Spleen (tissue), 7 donors: ENCODE results near the gene MICAL3.

ENCODE experiments used
- POLR2A ChIP-seq, 3 donors: fragments of 450-650 bp; IDR thresholded peaks; one replicate each; pipeline ENCODE4 v1.5.1; 2017; ENCODE audit warnings: antibody characterized with exemption in 3 of 3, mild to moderate bottlenecking in 1 of 3
- POLR2AphosphoS5 ChIP-seq, 3 donors: sonication (generic); formaldehyde crosslinking; IDR thresholded peaks; one replicate each; pipeline ENCODE4 v1.5.1; 2017; ENCODE audit warnings: antibody characterized with exemption in 3 of 3
- TF ChIP-seq, protein P1 (sequence below), 11 experiments: fragments of 200-600 bp in 7 of 11; fragments of 450-650 bp in 4 of 11; sonication (generic) in 4 of 11; IDR thresholded peaks in 8 of 11; conservative IDR thresholded peaks in 3 of 11; 1 replicate in 7 of 11; 2 replicates in 4 of 11; pipeline versions ENCODE4 v1.4.0 to v1.8.0; 2016 to 2021; ENCODE audit warnings: antibody characterized with exemption in 11 of 11, inconsistent platforms in 4 of 11, mild to moderate bottlenecking in 1 of 11
- donor health status: DM: no; HTN: no; CAD: no; lungs with moderate emphysema.
- donor health status: DM: no; HTN: no; CAD: no.
- donor health status: DM: no; HTN: no; CAD: no.

DNA sequence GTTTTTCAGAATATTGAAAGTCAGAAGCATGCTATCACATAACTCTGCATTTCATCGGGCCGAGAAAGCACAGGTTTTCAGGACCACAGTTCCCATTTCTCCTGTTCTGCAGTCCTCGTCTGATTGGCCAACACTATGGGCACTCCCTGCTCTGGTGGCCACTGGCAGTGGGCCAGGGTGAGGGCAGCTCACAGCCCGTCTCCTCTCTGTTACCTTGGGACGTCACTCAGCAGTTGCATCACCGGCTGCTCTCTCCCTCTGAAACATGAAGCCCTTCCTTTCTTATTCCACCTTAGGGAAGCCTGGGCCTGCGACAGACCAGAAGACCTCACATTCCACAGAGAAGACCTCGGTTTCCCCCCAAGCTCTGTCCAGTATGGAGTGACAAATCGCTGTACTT, 11.4 kb upstream of the MICAL3 start:
- TF ChIP-seq, protein P1, sequence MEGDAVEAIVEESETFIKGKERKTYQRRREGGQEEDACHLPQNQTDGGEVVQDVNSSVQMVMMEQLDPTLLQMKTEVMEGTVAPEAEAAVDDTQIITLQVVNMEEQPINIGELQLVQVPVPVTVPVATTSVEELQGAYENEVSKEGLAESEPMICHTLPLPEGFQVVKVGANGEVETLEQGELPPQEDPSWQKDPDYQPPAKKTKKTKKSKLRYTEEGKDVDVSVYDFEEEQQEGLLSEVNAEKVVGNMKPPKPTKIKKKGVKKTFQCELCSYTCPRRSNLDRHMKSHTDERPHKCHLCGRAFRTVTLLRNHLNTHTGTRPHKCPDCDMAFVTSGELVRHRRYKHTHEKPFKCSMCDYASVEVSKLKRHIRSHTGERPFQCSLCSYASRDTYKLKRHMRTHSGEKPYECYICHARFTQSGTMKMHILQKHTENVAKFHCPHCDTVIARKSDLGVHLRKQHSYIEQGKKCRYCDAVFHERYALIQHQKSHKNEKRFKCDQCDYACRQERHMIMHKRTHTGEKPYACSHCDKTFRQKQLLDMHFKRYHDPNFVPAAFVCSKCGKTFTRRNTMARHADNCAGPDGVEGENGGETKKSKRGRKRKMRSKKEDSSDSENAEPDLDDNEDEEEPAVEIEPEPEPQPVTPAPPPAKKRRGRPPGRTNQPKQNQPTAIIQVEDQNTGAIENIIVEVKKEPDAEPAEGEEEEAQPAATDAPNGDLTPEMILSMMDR (IDR thresholded peaks at IDR 0.05 in 8 of 11, conservative IDR thresholded peaks at IDR 0.05 in 3 of 11): no peak
- TF ChIP-seq POLR2AphosphoS5 (IDR thresholded peaks at IDR 0.05): no peak
- no peak for TF ChIP-seq POLR2A (IDR thresholded peaks at IDR 0.05)
